ENCODE measurements around the gene TFCP2.

The TFCP2 gene

DNA sequence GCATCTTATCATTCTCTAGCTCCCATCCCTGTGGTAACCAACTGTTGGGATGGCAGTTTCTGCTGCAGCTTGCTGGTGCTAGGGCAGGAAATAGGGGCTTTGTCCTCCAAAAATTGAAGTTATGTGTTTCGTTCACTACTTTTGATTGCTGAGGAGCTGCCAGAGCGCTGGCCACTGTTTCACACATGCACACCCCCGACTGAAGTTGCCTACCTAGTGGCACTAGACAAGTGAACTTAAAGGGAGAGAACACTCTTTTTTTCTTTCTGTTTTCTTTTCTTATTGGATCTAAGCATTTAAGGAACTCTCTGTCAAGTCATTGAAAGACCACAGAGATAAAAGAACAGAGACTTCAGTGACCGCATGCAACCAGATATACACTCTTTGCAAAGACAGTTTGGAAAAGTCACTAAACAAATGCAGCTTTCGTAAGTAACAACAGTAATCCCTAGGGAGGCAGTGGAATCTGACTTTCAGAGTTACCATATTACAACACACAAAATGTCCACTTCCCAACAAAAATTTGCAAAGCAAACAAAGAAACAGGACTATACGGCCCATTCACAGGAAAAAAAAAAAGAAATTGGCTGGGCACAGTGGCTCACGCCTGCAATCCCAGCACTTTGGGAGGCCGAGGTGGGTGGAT, 12.0 kb downstream of the TFCP2 start:
- no peaks in the 10 kb centered on the region for H3K9me3 Mint-ChIP-seq
- H3K27me3 Mint-ChIP-seq (ENCODE audit: low read depth) = no peaks in the 10 kb centered on the region
- peaks cover 5% of the 10 kb centered on the region for H3K4me1 Mint-ChIP-seq
- peak overlapping the region in 1 of 3 experiments; percentile 7 for H3K27ac Mint-ChIP-seq
- peaks cover 21% of the 10 kb centered on the region for H3K36me3 Mint-ChIP-seq (ENCODE audit: low read depth)
- H3K4me3 Mint-ChIP-seq = no peak overlapping the region
- TF ChIP-seq, protein P1, sequence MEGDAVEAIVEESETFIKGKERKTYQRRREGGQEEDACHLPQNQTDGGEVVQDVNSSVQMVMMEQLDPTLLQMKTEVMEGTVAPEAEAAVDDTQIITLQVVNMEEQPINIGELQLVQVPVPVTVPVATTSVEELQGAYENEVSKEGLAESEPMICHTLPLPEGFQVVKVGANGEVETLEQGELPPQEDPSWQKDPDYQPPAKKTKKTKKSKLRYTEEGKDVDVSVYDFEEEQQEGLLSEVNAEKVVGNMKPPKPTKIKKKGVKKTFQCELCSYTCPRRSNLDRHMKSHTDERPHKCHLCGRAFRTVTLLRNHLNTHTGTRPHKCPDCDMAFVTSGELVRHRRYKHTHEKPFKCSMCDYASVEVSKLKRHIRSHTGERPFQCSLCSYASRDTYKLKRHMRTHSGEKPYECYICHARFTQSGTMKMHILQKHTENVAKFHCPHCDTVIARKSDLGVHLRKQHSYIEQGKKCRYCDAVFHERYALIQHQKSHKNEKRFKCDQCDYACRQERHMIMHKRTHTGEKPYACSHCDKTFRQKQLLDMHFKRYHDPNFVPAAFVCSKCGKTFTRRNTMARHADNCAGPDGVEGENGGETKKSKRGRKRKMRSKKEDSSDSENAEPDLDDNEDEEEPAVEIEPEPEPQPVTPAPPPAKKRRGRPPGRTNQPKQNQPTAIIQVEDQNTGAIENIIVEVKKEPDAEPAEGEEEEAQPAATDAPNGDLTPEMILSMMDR (IDR thresholded peaks at IDR 0.05; ENCODE audit: unreplicated experiment in 3 of 3) = no peak

DNA sequence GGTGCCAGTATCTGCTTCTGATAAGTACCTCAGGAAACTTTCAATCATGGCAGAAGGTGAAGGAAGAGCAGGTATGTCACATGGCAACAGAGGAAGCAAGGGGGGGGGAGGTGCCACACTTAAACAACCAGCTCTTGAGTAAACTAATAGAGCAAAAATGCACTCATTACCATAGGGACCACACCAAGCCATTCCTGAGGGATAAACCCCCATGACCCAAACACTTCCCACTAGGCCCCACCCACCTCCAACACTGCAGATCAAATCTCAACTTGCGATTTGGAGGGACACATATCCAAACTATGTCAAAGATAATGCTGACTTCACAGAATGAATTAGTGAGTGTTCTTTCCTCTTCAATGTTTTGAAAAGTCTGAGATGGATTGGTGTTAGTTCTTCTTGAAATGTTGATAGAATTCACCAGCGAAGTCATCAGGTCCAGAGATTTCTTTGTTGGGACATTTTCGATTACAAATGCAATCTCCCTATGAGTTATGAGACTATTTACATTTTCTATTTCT, 16.6 kb downstream of the TFCP2 start:
- TF ChIP-seq, protein P1 (IDR thresholded peaks at IDR 0.05; ENCODE audit: unreplicated experiment in 3 of 3) = no peak
- Mint-ChIP-seq H3K27me3 (ENCODE audit: low read depth) (no peaks in the 10 kb centered on the region), H3K27ac (no peak overlapping the region), H3K36me3 (ENCODE audit: low read depth) (peaks cover 4% of the 10 kb centered on the region), H3K9me3 (no peaks in the 10 kb centered on the region), H3K4me3 (no peak overlapping the region), H3K4me1 (peaks cover 5% of the 10 kb centered on the region)

DNA sequence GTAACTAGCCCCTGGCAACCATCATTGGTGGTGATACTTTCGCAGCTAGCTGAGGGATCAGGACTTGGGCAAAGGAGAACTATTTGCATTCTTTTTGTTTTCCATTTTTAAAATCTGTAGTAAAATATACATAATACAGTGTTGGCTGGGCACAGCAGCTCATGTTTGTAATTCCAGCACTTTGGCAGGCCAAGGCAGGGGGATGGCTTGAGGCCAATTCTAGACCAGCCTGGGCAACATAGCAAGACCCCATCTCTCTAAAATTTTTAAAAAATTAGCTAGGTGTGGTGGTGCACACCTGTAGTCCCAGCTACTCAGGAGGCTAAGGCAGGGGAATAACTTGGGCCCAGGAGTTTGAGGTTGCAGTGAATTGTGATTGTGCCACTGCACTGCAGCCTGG, 20.0 kb downstream of the TFCP2 start:
- Mint-ChIP-seq H3K4me1 (no peaks in the 10 kb centered on the region), H3K27ac (no peak overlapping the region), H3K27me3 (ENCODE audit: low read depth) (no peaks in the 10 kb centered on the region), H3K4me3 (no peak overlapping the region), H3K36me3 (ENCODE audit: low read depth) (peaks cover 7% of the 10 kb centered on the region), H3K9me3 (no peaks in the 10 kb centered on the region)
- TF ChIP-seq, protein P1 (IDR thresholded peaks at IDR 0.05; ENCODE audit: unreplicated experiment in 3 of 3) = no peak

DNA sequence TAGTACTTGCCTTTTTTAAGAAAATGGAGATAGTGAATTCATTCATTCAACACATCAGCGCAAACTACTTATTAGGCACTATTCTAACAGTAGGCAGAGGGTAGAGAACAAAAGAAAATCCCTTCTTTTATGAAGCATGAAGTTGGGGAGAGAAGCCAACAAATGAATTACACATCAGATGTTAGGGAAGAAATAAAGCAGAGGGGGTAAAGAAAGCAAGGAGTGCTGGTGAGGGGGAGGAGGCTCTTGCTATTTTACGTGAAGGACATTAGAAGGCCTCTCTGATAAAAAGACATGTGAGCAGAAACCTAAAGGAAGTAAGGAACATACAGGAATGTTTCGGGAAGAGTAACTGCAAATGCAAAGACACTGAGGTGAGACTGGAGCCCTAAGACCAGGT, 22.2 kb downstream of the TFCP2 start:
- Mint-ChIP-seq H3K4me3 (no peak overlapping the region), H3K27ac (no peak overlapping the region), H3K4me1 (no peaks in the 10 kb centered on the region), H3K27me3 (ENCODE audit: low read depth) (no peaks in the 10 kb centered on the region), H3K9me3 (no peaks in the 10 kb centered on the region), H3K36me3 (ENCODE audit: low read depth) (peaks cover 16% of the 10 kb centered on the region)
- TF ChIP-seq, protein P1 (IDR thresholded peaks at IDR 0.05; ENCODE audit: unreplicated experiment in 3 of 3) = no peak

DNA sequence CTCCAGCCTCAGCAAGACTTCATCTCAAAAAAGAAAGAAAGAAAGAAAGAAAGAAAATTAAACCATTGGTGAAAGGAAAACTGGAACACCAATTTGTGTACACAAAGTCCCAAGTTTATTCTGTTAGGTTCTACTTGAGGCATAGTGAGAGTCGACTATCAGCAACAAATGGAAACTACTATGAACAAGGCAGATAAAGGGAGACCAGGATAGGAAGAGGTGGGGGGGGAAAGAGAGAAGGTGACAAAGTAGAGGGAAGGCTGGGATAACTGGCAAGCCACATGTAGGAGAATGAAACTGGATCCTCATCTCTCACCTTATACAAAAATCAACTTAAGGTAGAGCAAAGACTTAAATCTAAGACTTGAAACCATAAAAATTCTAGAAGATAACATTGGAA, 25.6 kb downstream of the TFCP2 start:
- H3K4me1 Mint-ChIP-seq = no peaks in the 10 kb centered on the region

More for the DNA sequence above, 25.6 kb downstream of the TFCP2 start:
- Mint-ChIP-seq H3K27ac (no peak overlapping the region), H3K36me3 (ENCODE audit: low read depth) (peaks cover 27% of the 10 kb centered on the region), H3K9me3 (no peaks in the 10 kb centered on the region), H3K4me3 (no peak overlapping the region), H3K27me3 (ENCODE audit: low read depth) (no peaks in the 10 kb centered on the region)
- TF ChIP-seq, protein P1 (IDR thresholded peaks at IDR 0.05; ENCODE audit: unreplicated experiment in 3 of 3) = no peak

Data from nephron (organoid).